Coronary artery (tissue), 2 donors: ENCODE data around the gene STRADA.

Experiments used
- DNase-seq: peaks from one replicate; pipeline ENCODE4 v3.0.0-alpha.2; 2017; ENCODE audit warnings: low spot score
- H3K27ac ChIP-seq, 2 donors: fragments of 200-600 bp; sonication (generic); one replicate each; pipeline ENCODE4 v1.5.1; 2016 to 2019
- H3K4me3 ChIP-seq: fragments of 200-600 bp; sonication (generic); 2 replicates; pipeline ENCODE4 v1.5.1; 2016; ENCODE audit warnings: mild to moderate bottlenecking, moderate library complexity
- TF ChIP-seq, protein P1 (sequence below): fragments of 200-600 bp; sonication (generic); IDR thresholded peaks from one replicate; pipeline ENCODE4 v1.5.1; 2019; ENCODE audit warnings: antibody characterized with exemption

The STRADA gene

GRCh38 chr17:63741408-63742173, at the start of gene STRADA:
Gene STRADA, minus strand, starts transcription at chr17:63741799. Its CDS starts 13,430 bp downstream, at chr17:63728369.
- Histone ChIP-seq H3K27ac (peak within 1 kb of the TSS; percentile 95), H3K4me3 (peak within 1 kb of the TSS; percentile 93)
- DNase-seq = peak; percentile 98
- TF ChIP-seq, protein P1, sequence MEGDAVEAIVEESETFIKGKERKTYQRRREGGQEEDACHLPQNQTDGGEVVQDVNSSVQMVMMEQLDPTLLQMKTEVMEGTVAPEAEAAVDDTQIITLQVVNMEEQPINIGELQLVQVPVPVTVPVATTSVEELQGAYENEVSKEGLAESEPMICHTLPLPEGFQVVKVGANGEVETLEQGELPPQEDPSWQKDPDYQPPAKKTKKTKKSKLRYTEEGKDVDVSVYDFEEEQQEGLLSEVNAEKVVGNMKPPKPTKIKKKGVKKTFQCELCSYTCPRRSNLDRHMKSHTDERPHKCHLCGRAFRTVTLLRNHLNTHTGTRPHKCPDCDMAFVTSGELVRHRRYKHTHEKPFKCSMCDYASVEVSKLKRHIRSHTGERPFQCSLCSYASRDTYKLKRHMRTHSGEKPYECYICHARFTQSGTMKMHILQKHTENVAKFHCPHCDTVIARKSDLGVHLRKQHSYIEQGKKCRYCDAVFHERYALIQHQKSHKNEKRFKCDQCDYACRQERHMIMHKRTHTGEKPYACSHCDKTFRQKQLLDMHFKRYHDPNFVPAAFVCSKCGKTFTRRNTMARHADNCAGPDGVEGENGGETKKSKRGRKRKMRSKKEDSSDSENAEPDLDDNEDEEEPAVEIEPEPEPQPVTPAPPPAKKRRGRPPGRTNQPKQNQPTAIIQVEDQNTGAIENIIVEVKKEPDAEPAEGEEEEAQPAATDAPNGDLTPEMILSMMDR = no peak

DNA sequence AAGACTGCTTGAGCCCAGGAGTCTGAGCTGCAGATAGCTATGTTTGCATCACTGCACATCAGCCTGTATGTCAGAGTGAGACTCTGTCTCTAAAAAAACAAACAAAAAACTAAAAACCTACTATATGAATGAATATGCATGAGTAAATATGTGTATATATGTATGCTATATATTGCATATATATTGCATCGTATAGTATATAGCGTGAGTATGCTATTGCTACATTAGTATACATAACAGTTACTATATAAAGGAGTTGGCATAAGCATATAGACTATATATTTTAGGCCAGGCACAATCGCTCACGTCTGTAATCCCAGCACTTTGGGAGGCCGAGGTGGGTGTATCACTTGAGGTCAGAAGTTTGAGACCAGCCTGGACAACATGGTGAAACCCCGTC, 48.5 kb upstream of the STRADA start:
- DNase-seq = no peak

DNA sequence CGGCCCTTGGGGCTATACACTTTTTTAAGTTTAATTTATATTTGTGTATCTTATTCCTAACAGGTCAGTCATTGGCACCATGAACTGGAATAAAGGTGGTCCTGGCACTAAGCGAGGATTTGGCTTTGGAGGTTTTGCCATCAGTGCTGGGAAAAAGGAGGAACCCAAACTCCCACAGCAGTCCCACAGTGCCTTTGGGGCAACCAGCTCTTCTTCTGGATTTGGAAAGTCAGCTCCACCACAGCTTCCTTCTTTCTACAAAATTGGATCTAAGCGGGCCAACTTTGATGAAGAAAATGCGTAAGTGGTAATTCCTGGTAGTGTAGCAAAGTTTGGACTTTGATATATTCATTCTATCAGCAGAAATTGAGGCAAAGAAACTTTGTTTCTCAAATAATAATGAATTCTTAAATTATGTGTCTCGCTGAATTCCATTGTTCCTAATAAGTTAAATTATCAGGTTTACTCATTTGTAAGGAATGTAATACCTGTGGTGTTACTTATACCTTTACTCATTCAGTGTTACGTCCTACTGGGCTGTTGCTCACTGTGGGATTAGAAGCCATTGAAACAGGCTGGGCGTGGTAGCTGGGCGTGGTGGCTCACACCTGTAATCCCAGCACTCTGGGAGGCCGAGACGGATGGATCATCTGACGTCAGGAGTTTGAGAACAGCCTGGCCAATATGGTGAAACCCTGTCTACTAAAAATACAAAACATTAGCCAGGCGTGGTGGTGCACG, 45.5 kb upstream of the STRADA start:
- Histone ChIP-seq H3K4me3 (no peak overlapping the region), H3K27ac (no peak overlapping the region)
- DNase-seq = no peak
- TF ChIP-seq, protein P1 = no peak

More for the DNA sequence above, 48.5 kb upstream of the STRADA start:
- Histone ChIP-seq H3K27ac (no peak overlapping the region), H3K4me3 (no peak overlapping the region)
- TF ChIP-seq, protein P1 = no peak

DNA sequence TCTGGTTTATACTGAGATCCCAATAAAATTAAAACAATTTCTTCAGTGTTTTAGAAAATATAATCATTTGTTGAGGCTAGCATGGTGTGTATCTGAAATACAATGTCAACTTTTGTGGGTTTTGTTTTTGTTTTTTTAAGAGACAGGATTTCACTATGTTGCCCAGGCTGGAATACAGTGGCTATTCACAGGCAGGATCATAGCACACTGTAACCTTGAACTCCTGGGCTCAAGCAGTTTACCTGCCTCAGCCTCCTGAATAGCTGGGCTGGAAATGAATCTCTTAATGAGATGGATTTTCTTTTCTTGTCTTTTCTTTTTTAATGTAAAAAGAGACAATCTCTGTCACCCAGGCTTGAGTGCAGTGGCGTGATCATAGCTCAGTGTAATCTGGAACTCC, 44.5 kb upstream of the STRADA start:
- no peak overlapping the region for H3K4me3 ChIP-seq
- DNase-seq = no peak
- no peak overlapping the region for H3K27ac ChIP-seq
- TF ChIP-seq, protein P1 = no peak

- no peak overlapping the region for H3K27ac ChIP-seq
- TF ChIP-seq, protein P1 = no peak
- no peak for DNase-seq
- no peak overlapping the region for H3K4me3 ChIP-seq
Measured at GRCh38 chr17:63785556-63785955, 44.0 kb upstream of the STRADA start.

- H3K27ac ChIP-seq = no peak overlapping the region
- no peak for DNase-seq
- TF ChIP-seq, protein P1 = no peak
- H3K4me3 ChIP-seq = no peak overlapping the region
Measured at GRCh38 chr17:63783522-63783921, 41.9 kb upstream of the STRADA start.
